Myocyte (in vitro differentiated cells): ENCODE results near the gene STN1. TPM values are rescaled to one million over a fixed set of nuclear protein-coding genes. Genes with fewer than 3 reads are reported as not detected.
A peak's percentile ranks its signal among the peaks of the same experiment; 100 is the strongest.

Experiments
- DNase-seq: peaks from one replicate; pipeline ENCODE4 v3.0.0-alpha.2; 2012; ENCODE audit warnings: low read depth
- total RNA-seq: library from RNA; depleted of rRNA; stranded (reverse); fragments of >200 nt; gene quantifications from 2 replicates; pipeline ENCODE4 v1.2.3, GENCODE V29; 2014

The STN1 gene
- total RNA-seq, 1 donor from 2014 or later: 77.2 TPM

- DNase-seq: no peak
Observed at GRCh38 chr10:103869336-103869735, 48.6 kb downstream of the STN1 start.

DNA sequence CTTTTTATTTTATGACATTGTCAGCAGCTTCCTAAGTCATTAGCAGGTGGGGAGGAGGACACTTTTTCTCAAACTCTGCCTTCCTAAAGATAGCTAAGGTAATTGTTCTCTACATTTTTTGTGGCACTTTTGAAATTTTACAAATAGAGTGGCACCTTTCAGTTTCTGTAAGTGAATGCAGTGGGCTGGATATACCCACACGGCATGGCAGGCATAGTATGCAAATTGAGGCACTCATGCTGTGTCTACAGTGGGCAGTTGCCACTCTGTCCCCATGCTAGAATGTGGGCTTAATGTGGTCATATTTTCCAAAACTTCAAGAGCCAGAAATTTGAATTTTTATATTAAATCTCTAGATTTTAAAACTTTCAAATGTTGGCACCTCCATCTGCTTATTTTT is 49.8 kb downstream of the STN1 start:
- no peak for DNase-seq

GRCh38 chr10:103861505-103861904 is 56.5 kb downstream of the STN1 start:
- no peak for DNase-seq

GRCh38 chr10:103859161-103860086 is 58.6 kb downstream of the STN1 start:
- DNase-seq: peak; percentile 84

DNA sequence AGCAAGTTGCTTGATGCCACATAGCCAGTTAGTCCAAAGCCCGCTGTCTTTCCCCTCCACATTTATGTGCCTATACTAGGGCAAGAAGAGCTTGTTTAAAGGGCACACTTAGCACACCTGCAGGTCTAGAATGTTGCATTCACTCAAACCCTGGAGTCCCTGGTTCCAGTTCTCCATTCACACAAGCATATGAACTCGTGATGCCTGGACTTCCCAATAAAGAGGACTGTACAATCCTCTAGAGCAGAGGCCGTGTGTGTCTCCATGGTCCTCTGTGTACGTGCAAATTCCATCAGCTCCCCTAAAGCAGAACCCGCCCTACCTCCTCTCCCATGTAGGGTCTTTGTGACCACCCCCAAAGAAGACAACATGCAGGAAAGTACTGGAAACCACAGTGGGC is 59.6 kb downstream of the STN1 start:
- no peak for DNase-seq

DNA sequence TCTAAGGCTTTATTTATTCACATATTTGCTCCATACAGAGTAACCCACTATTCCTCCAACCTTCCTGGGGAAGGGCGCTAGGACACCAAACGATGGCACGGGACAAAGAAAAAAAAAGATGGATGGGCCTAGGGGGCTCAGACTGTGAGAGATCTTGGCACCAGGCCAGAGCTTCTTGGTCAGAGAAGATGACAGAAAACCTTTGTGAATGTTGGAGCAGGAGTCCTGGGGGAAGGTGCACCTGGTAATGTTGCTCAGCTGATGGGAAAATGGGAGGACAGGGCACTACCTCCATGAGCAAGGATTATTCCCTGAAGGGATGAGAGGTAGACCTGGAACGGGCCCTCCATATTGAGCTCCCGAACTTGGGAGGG is 61.2 kb downstream of the STN1 start:
- DNase-seq: no peak

DNA sequence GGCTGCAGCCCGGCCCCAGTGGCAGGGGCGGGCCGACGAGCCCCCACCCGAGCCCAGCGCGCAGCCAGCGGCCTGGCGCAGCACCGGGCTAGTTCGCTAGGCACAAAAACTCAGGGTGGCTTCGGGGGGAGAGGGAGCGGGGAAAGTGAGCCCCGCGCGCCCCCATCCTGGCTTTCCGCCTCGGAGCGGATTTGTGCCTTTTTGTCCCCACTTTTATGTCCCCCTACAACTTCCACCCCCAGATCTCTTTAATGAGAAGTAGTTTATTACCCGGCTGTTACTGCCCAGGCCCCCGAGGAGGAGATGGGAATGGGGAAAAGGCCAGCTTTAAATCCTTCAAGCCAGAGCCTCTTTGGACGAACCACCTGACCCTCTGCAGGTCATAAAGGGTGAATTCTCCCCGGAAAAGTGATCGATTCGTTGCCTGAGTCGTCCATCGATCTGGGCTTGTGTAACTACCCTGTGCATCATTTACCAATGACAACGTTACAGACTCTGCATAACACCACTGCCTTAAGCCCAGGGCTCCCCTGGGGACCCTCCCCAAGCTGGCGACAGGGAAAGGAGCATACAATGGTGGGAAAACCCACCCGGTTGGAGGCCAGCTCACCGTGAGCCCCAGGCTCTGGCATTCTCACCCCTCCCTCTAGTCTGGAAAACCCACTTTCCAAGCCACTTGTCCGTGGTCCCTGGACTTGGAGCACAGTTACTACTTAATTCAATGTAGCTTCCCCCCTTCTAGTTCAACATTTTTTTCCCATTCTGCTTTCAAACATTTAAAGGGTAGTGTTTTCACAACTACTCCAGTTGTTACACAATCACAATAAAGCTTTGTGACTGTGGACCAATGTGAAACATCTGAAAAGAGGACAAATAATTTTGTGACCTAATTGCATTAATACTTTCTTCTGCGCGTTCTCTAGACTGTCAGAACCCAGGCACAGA is 61.9 kb downstream of the STN1 start:
- no peak for DNase-seq

DNA sequence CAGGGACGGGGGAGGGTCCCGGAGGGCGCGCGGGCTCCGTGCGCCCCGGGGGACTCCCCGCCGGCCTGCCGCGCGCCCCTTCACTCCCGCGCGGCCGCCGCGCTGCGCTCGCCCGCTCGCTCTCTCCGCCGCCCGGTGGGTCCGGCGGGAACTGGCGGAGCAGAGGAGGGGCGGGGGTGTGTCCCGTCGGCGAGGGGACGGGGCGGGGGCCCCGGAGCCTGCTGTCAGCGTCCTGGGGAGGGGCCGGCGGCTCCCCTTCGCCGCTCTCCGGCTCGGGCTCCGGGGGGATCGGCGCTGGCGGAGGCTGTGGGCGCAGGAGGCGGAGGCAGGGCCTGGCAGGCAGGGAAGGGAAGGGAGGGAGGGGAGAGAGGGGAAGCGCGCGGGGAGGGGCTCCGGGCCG is 62.6 kb downstream of the STN1 start, which contains the start of gene SH3PXD2A:
Gene SH3PXD2A (minus strand): TSS at position 153 of the 400 bp plus-strand sequence. CDS start 310 bp downstream, outside the sequence.
- peak; percentile 59 for DNase-seq

- peak; percentile 90 for DNase-seq
Observed at GRCh38 chr10:103854686-103855391, 63.1 kb downstream of the STN1 start.

- peak; percentile 62 for DNase-seq
Observed at GRCh38 chr10:103854265-103854685, 63.7 kb downstream of the STN1 start.

GRCh38 chr10:103853428-103854264 is 64.3 kb downstream of the STN1 start:
- no peak for DNase-seq

- no peak for DNase-seq
Observed at GRCh38 chr10:103852856-103853255, 65.1 kb downstream of the STN1 start.

- DNase-seq: peak; percentile 90
Observed at GRCh38 chr10:103852189-103852711, 65.7 kb downstream of the STN1 start.

DNA sequence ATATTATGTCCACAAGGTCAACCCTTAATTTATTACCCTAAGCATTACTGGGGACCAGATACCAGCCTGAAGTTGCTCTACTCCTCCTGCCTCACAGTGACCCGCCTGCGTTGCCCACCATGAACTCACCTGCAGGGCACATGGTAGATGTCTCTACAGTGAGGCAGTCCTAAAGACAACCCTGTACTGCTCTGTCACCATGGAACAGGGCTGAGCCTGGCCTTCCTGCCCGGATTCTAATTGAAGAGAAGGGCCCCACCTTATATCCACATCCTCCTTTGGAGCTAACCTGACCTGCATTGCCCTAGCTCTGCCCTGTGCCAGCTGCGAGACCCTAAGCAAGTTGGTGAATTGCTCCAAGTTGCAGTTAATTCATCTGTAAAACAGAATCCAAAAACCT is 66.7 kb downstream of the STN1 start:
- no peak for DNase-seq

DNA sequence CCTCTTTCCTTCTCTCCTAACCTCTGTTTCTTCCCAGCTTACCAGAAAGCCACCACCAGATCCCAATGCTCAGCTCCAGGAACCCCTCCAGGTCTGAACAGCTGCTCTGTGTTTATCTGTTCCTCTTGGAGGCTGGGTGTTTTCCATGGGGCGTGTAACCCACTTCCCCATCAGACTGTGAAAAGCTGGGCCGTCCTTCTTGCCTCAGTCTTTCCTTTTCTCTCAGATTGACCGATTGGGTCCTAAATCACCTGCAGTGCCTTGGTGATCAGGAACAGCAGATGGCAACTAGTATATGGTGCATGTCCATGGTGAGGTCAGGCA is 67.5 kb downstream of the STN1 start:
- peak; percentile 78 for DNase-seq

- peak; percentile 81 for DNase-seq
Observed at GRCh38 chr10:103849880-103850571, 68.0 kb downstream of the STN1 start.

- DNase-seq: no peak
Observed at GRCh38 chr10:103849212-103849877, 68.6 kb downstream of the STN1 start.

- no peak for DNase-seq
Observed at GRCh38 chr10:103847909-103848468, 70.0 kb downstream of the STN1 start.

DNA sequence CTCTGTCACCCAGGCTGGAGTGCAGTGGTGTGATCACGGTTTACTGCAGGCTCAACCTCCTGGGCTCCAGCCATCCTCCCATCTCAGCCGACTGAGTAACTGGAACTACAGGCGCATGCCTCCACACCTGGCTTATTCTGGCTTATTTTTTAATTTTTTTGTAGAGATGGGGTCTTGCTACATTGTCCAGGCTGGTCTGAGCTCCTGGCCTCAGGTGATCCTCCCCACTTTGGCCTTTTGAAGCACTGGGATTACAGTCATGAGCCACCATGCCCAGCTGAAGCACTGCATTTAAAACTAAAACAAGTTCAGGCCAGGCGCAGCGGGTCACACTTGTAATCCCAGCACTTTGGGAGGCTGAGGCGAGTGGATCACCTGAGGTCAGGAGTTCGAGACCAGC is 70.6 kb downstream of the STN1 start:
- no peak for DNase-seq
